Ectodermal cell (in vitro differentiated cells): ENCODE data around the gene EVI5L.

Experiments used
- H3K27ac ChIP-seq: 2 replicates; pipeline ENCODE4 v1.7.0; 2013; ENCODE audit warnings: mild to moderate bottlenecking, low read depth, low read length; ENCODE audit not compliant: insufficient read depth, poor library complexity, severe bottlenecking
- H3K27me3 ChIP-seq: 2 replicates; pipeline ENCODE4 v1.7.0; 2013; ENCODE audit warnings: mild to moderate bottlenecking, low read length; ENCODE audit not compliant: insufficient read depth, control insufficient read depth, poor library complexity, severe bottlenecking
- H3K36me3 ChIP-seq: one replicate; pipeline ENCODE4 v1.7.0; 2013; ENCODE audit warnings: low read length; ENCODE audit not compliant: control insufficient read depth, insufficient read depth
- H3K4me1 ChIP-seq: one replicate; pipeline ENCODE4 v1.7.0; 2013; ENCODE audit warnings: low read length; ENCODE audit not compliant: control insufficient read depth, insufficient read depth
- H3K4me3 ChIP-seq: 2 replicates; pipeline ENCODE4 v1.7.0; 2013; ENCODE audit warnings: low read depth, low read length, control low read depth; ENCODE audit not compliant: insufficient read depth
- H3K9me3 ChIP-seq: 2 replicates; pipeline ENCODE4 v1.7.0; 2013; ENCODE audit warnings: mild to moderate bottlenecking, low read length, moderate library complexity; ENCODE audit not compliant: control insufficient read depth
- WGBS, 2 experiments: methylation state at CpG; one replicate each; pipeline ENCODE4 v1.1.7; 2013; ENCODE audit warnings: missing lambda C conversion rate in 2 of 2; 5-methylcytosine and 5-hydroxymethylcytosine counted together

The EVI5L gene

GRCh38 chr19:7905859-7906258 is 75.8 kb downstream of the EVI5L start:
- no peak overlapping the region for H3K4me3 ChIP-seq
- no peaks in the 10 kb centered on the region for H3K9me3 ChIP-seq
- H3K27ac ChIP-seq = no peak overlapping the region
- no peaks in the 10 kb centered on the region for H3K27me3 ChIP-seq
- H3K4me1 ChIP-seq = peaks cover 11% of the 10 kb centered on the region
- WGBS, 2 experiments = 96% methylated on average over 10 of the region's 10 CpGs
- peaks cover 8% of the 10 kb centered on the region for H3K36me3 ChIP-seq

DNA sequence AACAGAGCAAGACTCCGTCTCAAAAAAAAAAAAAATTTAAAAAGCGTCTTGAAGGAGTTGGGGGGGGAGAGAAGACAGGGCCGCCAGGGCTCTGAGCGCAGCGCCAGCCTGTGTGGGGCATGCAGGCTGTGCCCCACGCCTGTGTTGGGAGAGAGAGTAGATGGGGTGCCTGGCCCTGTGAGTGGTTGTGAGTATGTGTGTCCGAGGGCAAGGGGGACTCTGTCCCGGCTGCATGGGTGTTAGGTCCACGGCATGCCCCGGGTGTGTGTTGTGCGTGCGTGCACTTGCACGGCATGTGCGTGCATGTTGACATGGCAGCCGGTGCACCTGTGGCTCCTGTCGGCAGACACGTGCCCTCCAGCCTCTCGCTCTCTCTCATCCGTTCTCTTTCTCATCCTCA is 77.1 kb downstream of the EVI5L start:
- H3K4me1 ChIP-seq = peaks cover 11% of the 10 kb centered on the region
- H3K4me3 ChIP-seq = no peak overlapping the region
- WGBS, 2 experiments = 94 to 95% methylated on average over 19 of the region's 19 CpGs
- peaks cover 10% of the 10 kb centered on the region for H3K36me3 ChIP-seq
- no peaks in the 10 kb centered on the region for H3K27me3 ChIP-seq
- H3K9me3 ChIP-seq = no peaks in the 10 kb centered on the region
- no peak overlapping the region for H3K27ac ChIP-seq

GRCh38 chr19:7907544-7907943 is 77.5 kb downstream of the EVI5L start:
- no peak overlapping the region for H3K4me3 ChIP-seq
- 94 to 96% methylated on average over 11 of the region's 11 CpGs for WGBS, 2 experiments

DNA sequence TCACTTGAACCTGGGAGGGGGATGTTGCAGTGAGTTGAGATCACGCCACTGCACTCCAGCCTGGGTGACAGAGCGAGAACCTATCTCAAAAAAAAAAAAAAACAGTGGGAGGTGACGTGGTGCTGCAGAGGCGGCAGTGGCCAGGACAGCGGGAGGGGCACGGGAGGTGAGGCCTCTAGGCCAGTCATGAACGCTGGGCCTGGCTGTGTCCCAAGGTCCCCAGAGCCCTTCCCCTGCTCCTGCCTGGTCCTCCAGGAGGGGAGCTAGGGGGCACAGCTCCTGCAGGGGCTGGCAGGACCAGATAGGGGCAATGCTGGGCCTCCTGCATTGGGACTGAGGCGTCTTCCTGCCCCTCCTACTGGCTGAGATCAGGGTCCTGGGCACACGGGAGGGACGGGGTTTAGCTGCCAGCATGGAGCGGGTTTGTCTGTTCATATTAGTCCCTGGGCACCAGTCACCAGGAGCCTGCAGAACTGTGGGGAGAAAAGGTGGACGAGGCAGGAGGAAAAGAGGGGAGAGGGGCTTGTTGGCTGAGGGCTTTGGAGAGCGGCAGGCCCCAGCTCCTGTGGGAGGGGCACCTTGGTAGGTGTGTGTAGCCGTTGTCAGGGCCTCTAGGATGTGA is 78.2 kb downstream of the EVI5L start:
- 88 to 89% methylated on average over 14 of the region's 14 CpGs for WGBS, 2 experiments
- Histone ChIP-seq H3K27me3 (no peaks in the 10 kb centered on the region), H3K36me3 (peaks cover 10% of the 10 kb centered on the region), H3K27ac (no peak overlapping the region), H3K9me3 (no peaks in the 10 kb centered on the region), H3K4me1 (peaks cover 5% of the 10 kb centered on the region), H3K4me3 (no peak overlapping the region)

More at GRCh38 chr19:7907544-7907943, 77.5 kb downstream of the EVI5L start:
- no peaks in the 10 kb centered on the region for H3K9me3 ChIP-seq
- peaks cover 11% of the 10 kb centered on the region for H3K4me1 ChIP-seq
- H3K27me3 ChIP-seq = no peaks in the 10 kb centered on the region
- no peak overlapping the region for H3K27ac ChIP-seq
- H3K36me3 ChIP-seq = peaks cover 10% of the 10 kb centered on the region

DNA sequence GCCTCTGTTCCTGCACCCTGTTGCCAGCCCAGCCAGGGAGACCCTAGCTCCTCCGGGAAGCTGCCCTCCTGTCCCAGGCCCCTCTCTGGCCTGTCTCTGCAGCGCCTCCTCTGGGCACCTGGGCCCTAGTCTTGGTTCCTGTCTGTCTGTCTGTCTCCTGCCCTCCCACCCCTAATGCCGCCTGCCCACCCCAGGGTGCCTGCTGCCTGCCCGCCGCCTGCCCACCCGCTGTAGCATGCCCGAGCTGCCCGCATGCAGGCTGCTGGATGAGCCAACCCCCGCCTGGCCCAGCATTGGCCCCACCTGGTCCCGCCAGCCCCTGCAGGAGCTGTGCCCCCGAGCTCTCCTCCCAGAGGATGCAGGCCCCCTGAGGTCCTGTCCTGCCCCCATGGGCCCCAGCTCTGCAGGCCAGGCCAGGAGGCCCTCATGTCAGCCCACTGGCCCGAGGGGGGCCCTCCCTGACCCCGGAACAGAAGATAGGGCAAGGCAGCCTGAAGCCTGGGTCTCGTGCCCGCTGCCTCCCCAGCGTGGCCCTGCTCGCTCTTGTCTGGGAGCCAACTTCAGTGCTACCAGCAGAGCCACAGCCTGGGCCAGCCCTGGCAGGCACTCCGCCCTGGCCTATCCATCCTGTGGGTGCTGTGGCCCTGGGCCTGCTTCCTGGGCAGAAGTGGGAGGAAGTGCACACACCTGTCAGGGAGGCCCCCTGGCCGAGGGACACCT is 78.9 kb downstream of the EVI5L start:
- no peaks in the 10 kb centered on the region for H3K9me3 ChIP-seq
- 89 to 90% methylated on average over 19 of the region's 19 CpGs for WGBS, 2 experiments

GRCh38 chr19:7909471-7910067 is 79.6 kb downstream of the EVI5L start:
- Histone ChIP-seq H3K4me1 (peaks cover 3% of the 10 kb centered on the region), H3K36me3 (peaks cover 10% of the 10 kb centered on the region), H3K4me3 (no peak overlapping the region), H3K9me3 (no peaks in the 10 kb centered on the region), H3K27ac (no peak overlapping the region), H3K27me3 (peaks cover 7% of the 10 kb centered on the region)
- 96 to 97% methylated on average over 21 of the region's 21 CpGs for WGBS, 2 experiments

More for the DNA sequence above, 78.9 kb downstream of the EVI5L start:
- peaks cover 5% of the 10 kb centered on the region for H3K4me1 ChIP-seq
- peaks cover under 1% of the 10 kb centered on the region for H3K27me3 ChIP-seq
- peaks cover 10% of the 10 kb centered on the region for H3K36me3 ChIP-seq
- no peak overlapping the region for H3K4me3 ChIP-seq
- H3K27ac ChIP-seq = no peak overlapping the region

- Histone ChIP-seq H3K36me3 (peaks cover 10% of the 10 kb centered on the region), H3K27ac (no peak overlapping the region), H3K4me1 (no peaks in the 10 kb centered on the region), H3K27me3 (peaks cover 17% of the 10 kb centered on the region), H3K4me3 (no peak overlapping the region), H3K9me3 (no peaks in the 10 kb centered on the region)
- WGBS, 2 experiments = 96% methylated on average over 54 of the region's 54 CpGs
Measured at GRCh38 chr19:7910321-7911161, 80.5 kb downstream of the EVI5L start.

DNA sequence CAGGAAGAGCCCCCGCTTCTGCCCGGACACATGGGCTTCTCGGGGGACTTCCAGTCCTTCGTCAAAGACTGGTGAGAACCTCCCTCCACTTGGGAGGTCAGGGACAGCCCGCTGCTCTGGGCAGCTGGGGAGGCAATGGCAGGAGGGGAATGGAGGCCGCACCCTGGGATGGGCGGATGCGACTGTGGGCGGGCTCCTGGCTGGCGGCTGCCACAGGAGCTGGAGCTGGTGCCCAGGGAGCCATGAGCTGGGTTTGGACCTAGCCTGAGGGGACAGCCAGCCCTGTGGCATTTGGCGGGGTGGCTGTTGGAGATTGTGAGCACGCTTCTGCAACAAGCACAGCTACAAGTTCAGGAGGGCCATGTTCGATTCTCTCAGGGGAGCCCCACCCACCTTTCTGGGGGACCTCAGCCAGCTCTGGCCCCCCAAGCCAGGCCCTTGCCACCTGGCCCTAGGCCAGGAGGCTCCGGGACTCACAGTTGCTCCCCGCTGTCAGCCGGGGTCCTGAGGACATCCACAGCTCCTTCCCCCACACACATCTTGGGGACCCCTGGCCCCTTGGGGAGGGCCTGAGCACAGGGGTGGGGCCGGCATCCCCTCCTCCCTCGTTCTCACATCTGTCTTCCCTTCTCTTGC is 81.6 kb downstream of the EVI5L start:
- H3K4me1 ChIP-seq = peaks cover 8% of the 10 kb centered on the region
- peaks cover 27% of the 10 kb centered on the region for H3K27me3 ChIP-seq
- WGBS, 2 experiments = 96% methylated on average over 18 of the region's 18 CpGs
- no peaks in the 10 kb centered on the region for H3K9me3 ChIP-seq
- H3K36me3 ChIP-seq = peaks cover 10% of the 10 kb centered on the region
- no peak overlapping the region for H3K27ac ChIP-seq
- H3K4me3 ChIP-seq = no peak overlapping the region

DNA sequence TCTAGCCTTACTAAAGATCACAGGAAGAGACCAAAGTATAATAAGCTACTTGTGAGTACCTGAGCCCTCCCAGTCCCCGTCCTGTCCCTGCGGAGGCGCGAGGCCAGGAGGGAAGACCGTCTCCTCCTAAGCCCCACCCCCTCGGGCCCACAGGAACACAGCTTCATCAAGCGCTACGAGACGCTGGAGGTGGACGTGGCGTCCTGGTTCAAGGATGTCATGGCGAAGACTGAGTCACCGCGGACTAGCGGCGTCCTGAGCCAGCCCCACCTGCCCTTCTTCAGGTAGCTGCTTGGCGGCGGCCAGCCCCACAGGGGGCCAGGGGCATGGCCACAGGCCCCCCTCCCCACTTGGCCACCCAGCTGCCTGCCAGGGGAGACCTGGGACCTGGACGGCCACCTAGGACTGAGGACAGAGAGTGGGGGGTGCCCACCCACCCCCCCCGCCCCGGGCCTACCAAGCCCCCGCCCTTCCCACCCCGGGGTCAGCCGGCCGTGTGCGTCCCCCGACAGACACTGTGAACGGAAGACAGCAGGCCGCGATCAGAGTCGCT is 82.2 kb downstream of the EVI5L start:
- 94 to 95% methylated on average over 31 of the region's 31 CpGs for WGBS, 2 experiments
- Histone ChIP-seq H3K9me3 (no peaks in the 10 kb centered on the region), H3K4me1 (peaks cover 14% of the 10 kb centered on the region), H3K27ac (no peak overlapping the region), H3K27me3 (peaks cover 33% of the 10 kb centered on the region), H3K4me3 (no peak overlapping the region), H3K36me3 (peaks cover 10% of the 10 kb centered on the region)
